K562 (cell line): ENCODE measurements around the gene LBP. TPM values are rescaled to one million over a fixed set of nuclear protein-coding genes. Genes with fewer than 3 reads are reported as not detected.

Experiments used
- ARNT ChIP-seq, 2 experiments: fragments of 450-650 bp; IDR thresholded peaks; 2 replicates each; pipeline ENCODE4 v1.6.1; 2016; ENCODE audit warnings: mild to moderate bottlenecking in 1 of 2
- CC2D1A ChIP-seq: fragments of 450-650 bp; IDR thresholded peaks from 2 replicates; pipeline ENCODE4 v1.6.1; 2017; ENCODE audit warnings: mild to moderate bottlenecking
- E2F6 ChIP-seq, 2 experiments: IDR thresholded peaks; 2 replicates each; pipeline ENCODE4 v1.6.1; 2011; ENCODE audit warnings: borderline replicate concordance in 1 of 2, control low read depth in 1 of 2, low read depth in 1 of 2, low read length in 1 of 2, mild to moderate bottlenecking in 1 of 2, mixed read lengths in 1 of 2, moderate library complexity in 1 of 2; ENCODE audit not compliant: insufficient read depth in 1 of 2, insufficient read length in 1 of 2, poor library complexity in 1 of 2, severe bottlenecking in 1 of 2; ENCODE audit errors: extremely low read depth in 1 of 2
- ELF1 ChIP-seq: fragments of 200-800 bp; sonication (Bioruptor generic); IDR thresholded peaks from 2 replicates; pipeline ENCODE4 v1.6.1; 2016; ENCODE audit warnings: missing genetic modification characterization, missing compliant biosample characterization
- HCFC1 ChIP-seq: IDR thresholded peaks from 2 replicates; pipeline ENCODE4 v1.6.1; 2012; ENCODE audit warnings: low read depth, low read length, improper control_type of control experiment
- KAT8 ChIP-seq: fragments of 450-650 bp; IDR thresholded peaks from 2 replicates; pipeline ENCODE4 v1.6.1; 2016; ENCODE audit warnings: low read depth, mild to moderate bottlenecking
- MAZ ChIP-seq, 2 experiments: fragments of 450-650 bp in 1 of 2; sonication (generic) in 1 of 2; formaldehyde crosslinking; IDR thresholded peaks in 1 of 2; conservative IDR thresholded peaks in 1 of 2; 2 replicates each; pipeline versions ENCODE4 v1.4.0 to v1.5.0; 2020; ENCODE audit warnings: mild to moderate bottlenecking in 1 of 2, missing genetic modification reagents in 1 of 2
- POLR2B ChIP-seq: fragments of 450-650 bp; IDR thresholded peaks from 2 replicates; pipeline ENCODE4 v1.6.1; 2018; ENCODE audit warnings: low read depth; ENCODE audit not compliant: partially characterized antibody
- PPARD ChIP-seq: fragments of 250-450 bp; sonication (Bioruptor Pico); IDR thresholded peaks from 2 replicates; pipeline ENCODE4 v1.8.0; 2022; ENCODE audit warnings: inconsistent platforms, mild to moderate bottlenecking, moderate library complexity
- PRMT5 ChIP-seq: sonication (generic); formaldehyde crosslinking; IDR thresholded peaks from 2 replicates; pipeline ENCODE4 v1.5.0; 2020; ENCODE audit warnings: missing genetic modification reagents
- RFX1 ChIP-seq: fragments of 450-650 bp; IDR thresholded peaks from 2 replicates; pipeline ENCODE4 v1.6.1; 2016; ENCODE audit warnings: mild to moderate bottlenecking, moderate library complexity
- ZBTB17 ChIP-seq: fragments of 450-650 bp; formaldehyde crosslinking; IDR thresholded peaks from 2 replicates; pipeline ENCODE4 v1.4.0; 2020; ENCODE audit warnings: mild to moderate bottlenecking
- ZNF175 ChIP-seq: fragments of 200-800 bp; sonication (Bioruptor generic); IDR thresholded peaks from 2 replicates; pipeline ENCODE4 v1.6.1; 2016; ENCODE audit warnings: low read depth, mild to moderate bottlenecking, missing genetic modification characterization, missing compliant biosample characterization
- ZNF717 ChIP-seq: fragments of 250-450 bp; sonication (Bioruptor Pico); IDR thresholded peaks from 2 replicates; pipeline ENCODE4 v1.5.0; 2021
- ZNF785 ChIP-seq: fragments of 250-450 bp; sonication (Bioruptor Pico); IDR thresholded peaks from 2 replicates; pipeline ENCODE4 v1.4.0; 2020; ENCODE audit warnings: mild to moderate bottlenecking
- polyA plus RNA-seq, 8 experiments: library from polyadenylated mRNA; depleted of rRNA in 4 of 8; stranded (reverse) in 5 of 8; unstranded in 3 of 8; fragments of >200 nt; fragmentation: Nextera tagmentation in 2 of 8; fragmentation: Illumina TruSeq in 1 of 8; extraction: Ambion mirVana in 2 of 8; extraction: Trizol in 1 of 8; gene quantifications; 2 replicates each; pipeline versions ENCODE4 v1.2.1 to v1.2.3, GENCODE V29; 2011 to 2014; ENCODE audit warnings: inconsistent platforms in 1 of 8, missing spikeins in 1 of 8
- total RNA-seq, 7 experiments: library from RNA; depleted of rRNA in 6 of 7; stranded (reverse); fragments of >200 nt in 6 of 7; fragmentation: Illumina TruSeq in 2 of 7; extraction: Trizol in 2 of 7; gene quantifications; 2 replicates each; pipeline versions ENCODE4 v1.2.1 to v1.2.3, GENCODE V29; 2011 to 2021; ENCODE audit warnings: low replicate concordance in 1 of 7
- TF ChIP-seq, protein P1 (sequence below): fragments of 450-650 bp; formaldehyde crosslinking; IDR thresholded peaks from 2 replicates; pipeline ENCODE4 v1.4.0; 2022; ENCODE audit warnings: missing genetic modification characterization
- TF ChIP-seq, protein P2 (sequence below): sonication (generic); formaldehyde crosslinking; IDR thresholded peaks from 2 replicates; pipeline ENCODE4 v1.9.0; 2022; ENCODE audit warnings: mild to moderate bottlenecking, missing genetic modification reagents
- TF ChIP-seq, protein P3 (sequence below): sonication (generic); formaldehyde crosslinking; IDR thresholded peaks from 2 replicates; pipeline ENCODE4 v1.8.1; 2023; ENCODE audit warnings: mild to moderate bottlenecking, missing genetic modification reagents
- TF ChIP-seq, protein P4 (sequence below): sonication (generic); formaldehyde crosslinking; IDR thresholded peaks from 2 replicates; pipeline ENCODE4 v1.8.0; 2022; ENCODE audit warnings: mild to moderate bottlenecking, missing genetic modification reagents

LBP gene
- total and polyA plus RNA-seq, 9 of the 15 experiments (the other 6 are each of a cell fraction or from before 2014, with no cell fraction given): 0.06 to 0.31 (median 0.09) TPM; not detected in 3

DNA sequence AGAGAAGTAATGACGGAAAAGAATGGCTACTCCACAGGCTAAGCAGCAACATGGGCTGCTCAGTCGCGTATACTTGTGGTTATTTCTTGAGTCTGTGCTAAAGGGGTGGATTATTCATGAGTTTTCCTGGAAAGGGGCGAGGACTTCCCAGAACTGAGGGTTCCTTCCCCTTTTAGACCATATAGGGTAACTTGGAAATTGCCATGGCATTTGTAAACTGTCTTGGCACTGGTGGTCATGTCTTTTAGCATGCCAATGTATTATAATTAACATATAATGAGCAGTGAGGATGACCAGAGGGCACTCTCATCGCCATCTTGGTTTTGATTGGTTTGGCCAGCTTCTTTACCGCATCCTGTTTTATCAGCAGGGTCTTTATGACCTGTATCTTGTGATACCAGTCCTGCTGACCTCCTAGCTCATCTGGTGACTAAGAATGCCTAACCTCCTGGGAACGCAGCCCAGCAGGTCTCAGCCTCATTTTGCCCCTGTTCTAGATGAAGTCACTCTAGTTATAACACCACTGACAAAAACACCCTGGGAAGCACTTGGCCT, 11.4 kb downstream of the LBP start (continued):
- peak; percentile 91 for TF ChIP-seq ZNF175 (CRISPR knock-in tag)
- no peak for TF ChIP-seq ARNT (IDR thresholded peaks at IDR 0.05)
- TF ChIP-seq RFX1: peak; percentile 16; the same call in 1 of the 2 replicates
- no peak for TF ChIP-seq ELF1 (tag)
- TF ChIP-seq, protein P1, sequence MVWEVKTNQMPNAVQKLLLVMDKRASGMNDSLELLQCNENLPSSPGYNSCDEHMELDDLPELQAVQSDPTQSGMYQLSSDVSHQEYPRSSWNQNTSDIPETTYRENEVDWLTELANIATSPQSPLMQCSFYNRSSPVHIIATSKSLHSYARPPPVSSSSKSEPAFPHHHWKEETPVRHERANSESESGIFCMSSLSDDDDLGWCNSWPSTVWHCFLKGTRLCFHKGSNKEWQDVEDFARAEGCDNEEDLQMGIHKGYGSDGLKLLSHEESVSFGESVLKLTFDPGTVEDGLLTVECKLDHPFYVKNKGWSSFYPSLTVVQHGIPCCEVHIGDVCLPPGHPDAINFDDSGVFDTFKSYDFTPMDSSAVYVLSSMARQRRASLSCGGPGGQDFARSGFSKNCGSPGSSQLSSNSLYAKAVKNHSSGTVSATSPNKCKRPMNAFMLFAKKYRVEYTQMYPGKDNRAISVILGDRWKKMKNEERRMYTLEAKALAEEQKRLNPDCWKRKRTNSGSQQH: no peak
- no peak for TF ChIP-seq PRMT5 (CRISPR knock-in tag)
- no peak for TF ChIP-seq ZNF717 (CRISPR knock-in tag)
- no peak for TF ChIP-seq CC2D1A
- TF ChIP-seq PPARD (CRISPR knock-in tag): no peak
- TF ChIP-seq ZBTB17 (CRISPR knock-in tag): no peak
- TF ChIP-seq, protein P2, sequence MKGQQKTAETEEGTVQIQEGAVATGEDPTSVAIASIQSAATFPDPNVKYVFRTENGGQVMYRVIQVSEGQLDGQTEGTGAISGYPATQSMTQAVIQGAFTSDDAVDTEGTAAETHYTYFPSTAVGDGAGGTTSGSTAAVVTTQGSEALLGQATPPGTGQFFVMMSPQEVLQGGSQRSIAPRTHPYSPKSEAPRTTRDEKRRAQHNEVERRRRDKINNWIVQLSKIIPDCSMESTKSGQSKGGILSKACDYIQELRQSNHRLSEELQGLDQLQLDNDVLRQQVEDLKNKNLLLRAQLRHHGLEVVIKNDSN: no peak
- TF ChIP-seq KAT8: no peak
- TF ChIP-seq POLR2B: no peak
- TF ChIP-seq, protein P3, sequence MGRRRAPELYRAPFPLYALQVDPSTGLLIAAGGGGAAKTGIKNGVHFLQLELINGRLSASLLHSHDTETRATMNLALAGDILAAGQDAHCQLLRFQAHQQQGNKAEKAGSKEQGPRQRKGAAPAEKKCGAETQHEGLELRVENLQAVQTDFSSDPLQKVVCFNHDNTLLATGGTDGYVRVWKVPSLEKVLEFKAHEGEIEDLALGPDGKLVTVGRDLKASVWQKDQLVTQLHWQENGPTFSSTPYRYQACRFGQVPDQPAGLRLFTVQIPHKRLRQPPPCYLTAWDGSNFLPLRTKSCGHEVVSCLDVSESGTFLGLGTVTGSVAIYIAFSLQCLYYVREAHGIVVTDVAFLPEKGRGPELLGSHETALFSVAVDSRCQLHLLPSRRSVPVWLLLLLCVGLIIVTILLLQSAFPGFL: no peak
- TF ChIP-seq MAZ (CRISPR knock-in tag; conservative IDR thresholded peaks at IDR 0.05 in 1 of 2, IDR thresholded peaks at IDR 0.05 in 1 of 2): no peak
- no peak for TF ChIP-seq E2F6 (IDR thresholded peaks at IDR 0.05; ENCODE audit: borderline replicate concordance in 1 of 2, extremely low read depth in 1 of 2, insufficient read depth in 1 of 2, insufficient read length in 1 of 2, low read depth in 1 of 2, low read length in 1 of 2, poor library complexity in 1 of 2, severe bottlenecking in 1 of 2)
- TF ChIP-seq, protein P4, sequence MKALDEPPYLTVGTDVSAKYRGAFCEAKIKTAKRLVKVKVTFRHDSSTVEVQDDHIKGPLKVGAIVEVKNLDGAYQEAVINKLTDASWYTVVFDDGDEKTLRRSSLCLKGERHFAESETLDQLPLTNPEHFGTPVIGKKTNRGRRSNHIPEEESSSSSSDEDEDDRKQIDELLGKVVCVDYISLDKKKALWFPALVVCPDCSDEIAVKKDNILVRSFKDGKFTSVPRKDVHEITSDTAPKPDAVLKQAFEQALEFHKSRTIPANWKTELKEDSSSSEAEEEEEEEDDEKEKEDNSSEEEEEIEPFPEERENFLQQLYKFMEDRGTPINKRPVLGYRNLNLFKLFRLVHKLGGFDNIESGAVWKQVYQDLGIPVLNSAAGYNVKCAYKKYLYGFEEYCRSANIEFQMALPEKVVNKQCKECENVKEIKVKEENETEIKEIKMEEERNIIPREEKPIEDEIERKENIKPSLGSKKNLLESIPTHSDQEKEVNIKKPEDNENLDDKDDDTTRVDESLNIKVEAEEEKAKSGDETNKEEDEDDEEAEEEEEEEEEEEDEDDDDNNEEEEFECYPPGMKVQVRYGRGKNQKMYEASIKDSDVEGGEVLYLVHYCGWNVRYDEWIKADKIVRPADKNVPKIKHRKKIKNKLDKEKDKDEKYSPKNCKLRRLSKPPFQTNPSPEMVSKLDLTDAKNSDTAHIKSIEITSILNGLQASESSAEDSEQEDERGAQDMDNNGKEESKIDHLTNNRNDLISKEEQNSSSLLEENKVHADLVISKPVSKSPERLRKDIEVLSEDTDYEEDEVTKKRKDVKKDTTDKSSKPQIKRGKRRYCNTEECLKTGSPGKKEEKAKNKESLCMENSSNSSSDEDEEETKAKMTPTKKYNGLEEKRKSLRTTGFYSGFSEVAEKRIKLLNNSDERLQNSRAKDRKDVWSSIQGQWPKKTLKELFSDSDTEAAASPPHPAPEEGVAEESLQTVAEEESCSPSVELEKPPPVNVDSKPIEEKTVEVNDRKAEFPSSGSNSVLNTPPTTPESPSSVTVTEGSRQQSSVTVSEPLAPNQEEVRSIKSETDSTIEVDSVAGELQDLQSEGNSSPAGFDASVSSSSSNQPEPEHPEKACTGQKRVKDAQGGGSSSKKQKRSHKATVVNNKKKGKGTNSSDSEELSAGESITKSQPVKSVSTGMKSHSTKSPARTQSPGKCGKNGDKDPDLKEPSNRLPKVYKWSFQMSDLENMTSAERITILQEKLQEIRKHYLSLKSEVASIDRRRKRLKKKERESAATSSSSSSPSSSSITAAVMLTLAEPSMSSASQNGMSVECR: no peak
- no peak for TF ChIP-seq ZNF785 (CRISPR knock-in tag)
- no peak for TF ChIP-seq HCFC1
